ENCODE results near the gene EPS8L3. TPM values are rescaled to one million over a fixed set of nuclear protein-coding genes. Genes with fewer than 3 reads are reported as not detected.

The EPS8L3 gene
- total and polyA plus RNA-seq, 10 of the 15 experiments (the other 5 are each of a cell fraction or from before 2014, with no cell fraction given), result not detected

DNA sequence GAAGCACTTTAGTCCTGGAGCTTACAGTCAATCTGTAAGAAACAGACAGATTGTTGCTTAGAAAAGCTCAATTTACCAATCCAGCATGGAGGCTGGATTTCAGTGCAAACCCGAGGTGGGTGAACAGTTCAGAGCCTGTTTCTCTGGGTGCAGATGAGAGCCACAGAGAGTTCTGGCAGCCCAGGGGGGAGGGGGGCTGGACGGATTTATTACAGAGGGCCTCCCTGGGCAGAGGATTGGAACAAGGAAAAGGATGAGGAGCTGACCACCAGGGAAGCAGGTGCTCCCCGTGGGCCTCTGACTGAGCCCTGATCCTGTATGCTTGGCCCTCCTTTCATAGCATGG, 38.0 kb upstream of the EPS8L3 start:
- CTCF ChIA-PET, result interaction anchor here (0.9 to 1.4 kb wide), 4 partner anchors 11 to 183 kb away, joined by 3 to 7 read pairs (median 3); partner anchors contain the start of gene AHCYL1

More for the DNA sequence above, 38.0 kb upstream of the EPS8L3 start:
- Histone ChIP-seq H2AFZ (ENCODE audit: control insufficient read depth, low read depth, low read length) (no peak overlapping the region), H3K4me1 (ENCODE audit: control insufficient read depth, insufficient read depth, low read length) (peaks cover 4% of the 10 kb centered on the region), H3K27me3 (replicated peaks in 1 of 2; ENCODE audit: control insufficient read depth in 2 of 2, insufficient read depth in 2 of 2, low read length in 1 of 2) (no peaks in the 10 kb centered on the region), H3K27ac (ENCODE audit: control insufficient read depth, insufficient read depth) (no peak overlapping the region), H4K20me1 (ENCODE audit: control insufficient read depth, insufficient read depth) (no peaks in the 10 kb centered on the region), H3K9me3 (replicated peaks; ENCODE audit: control insufficient read depth, insufficient read depth, low read length) (no peaks in the 10 kb centered on the region), H3K36me3 (ENCODE audit: control insufficient read depth in 2 of 2, insufficient read depth in 2 of 2, low read length in 1 of 2) (no peaks in the 10 kb centered on the region), H3K4me3 (no peak overlapping the region), H3K4me2 (ENCODE audit: control insufficient read depth, insufficient read depth) (no peak overlapping the region), H3K9ac (ENCODE audit: control insufficient read depth, insufficient read depth, low read length) (no peak overlapping the region), H3K79me2 (ENCODE audit: control insufficient read depth, insufficient read depth, low read length) (no peaks in the 10 kb centered on the region)
- ChIA-PET RAD21 (ENCODE audit: unreplicated experiment) (no interaction called here), POLR2A (no interaction called here), SMC1A (ENCODE audit: uncharacterized antibody, unreplicated experiment) (interaction anchor here (1.0 to 1.4 kb wide), 3 partner anchors 11 to 182 kb away, joined by 3 read pairs; no protein-coding TSS in a partner anchor)
- ATAC-seq (no peak), FAIRE-seq (no peak), DNase-seq (ENCODE audit: low read depth, low spot score) (no peak)
- 67% methylated on average over 3 of the region's 3 CpGs for WGBS (ENCODE audit: insufficient coverage, insufficient replicate concordance, low lambda C conversion rate, missing lambda C conversion rate)
- BruUV-seq (replicated peaks), result no TSS peak
- TF ChIP-seq, protein P1, sequence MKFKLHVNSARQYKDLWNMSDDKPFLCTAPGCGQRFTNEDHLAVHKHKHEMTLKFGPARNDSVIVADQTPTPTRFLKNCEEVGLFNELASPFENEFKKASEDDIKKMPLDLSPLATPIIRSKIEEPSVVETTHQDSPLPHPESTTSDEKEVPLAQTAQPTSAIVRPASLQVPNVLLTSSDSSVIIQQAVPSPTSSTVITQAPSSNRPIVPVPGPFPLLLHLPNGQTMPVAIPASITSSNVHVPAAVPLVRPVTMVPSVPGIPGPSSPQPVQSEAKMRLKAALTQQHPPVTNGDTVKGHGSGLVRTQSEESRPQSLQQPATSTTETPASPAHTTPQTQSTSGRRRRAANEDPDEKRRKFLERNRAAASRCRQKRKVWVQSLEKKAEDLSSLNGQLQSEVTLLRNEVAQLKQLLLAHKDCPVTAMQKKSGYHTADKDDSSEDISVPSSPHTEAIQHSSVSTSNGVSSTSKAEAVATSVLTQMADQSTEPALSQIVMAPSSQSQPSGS (IDR thresholded peaks at IDR 0.05; ENCODE audit: low read length), result no peak
- TF ChIP-seq EP300 (IDR thresholded peaks at IDR 0.05; ENCODE audit: borderline replicate concordance in 1 of 2, control insufficient read depth in 1 of 2, low read depth in 2 of 2, low read length in 2 of 2) (no peak), KDM1A (IDR thresholded peaks at IDR 0.05; ENCODE audit: borderline replicate concordance) (no peak), NR2C2 (IDR thresholded peaks at IDR 0.05; ENCODE audit: borderline replicate concordance, control insufficient read depth, insufficient read length, low read depth) (no peak), FOS (IDR thresholded peaks at IDR 0.05; ENCODE audit: borderline replicate concordance, extremely low read depth, insufficient read length) (no peak), KAT2A (conservative IDR thresholded peaks at IDR 0.05; ENCODE audit: control insufficient read depth, low read depth, low read length) (no peak), TBL1XR1 (IDR thresholded peaks at IDR 0.05; ENCODE audit: low read depth, low read length) (no peak), E2F8 (IDR thresholded peaks at IDR 0.05; ENCODE audit: low read depth, partially characterized antibody) (no peak), DPF2 (IDR thresholded peaks at IDR 0.05) (no peak), ZZZ3 (IDR thresholded peaks at IDR 0.05; ENCODE audit: control insufficient read depth, insufficient read length, low read depth) (no peak)
- TF ChIP-seq, protein P2, sequence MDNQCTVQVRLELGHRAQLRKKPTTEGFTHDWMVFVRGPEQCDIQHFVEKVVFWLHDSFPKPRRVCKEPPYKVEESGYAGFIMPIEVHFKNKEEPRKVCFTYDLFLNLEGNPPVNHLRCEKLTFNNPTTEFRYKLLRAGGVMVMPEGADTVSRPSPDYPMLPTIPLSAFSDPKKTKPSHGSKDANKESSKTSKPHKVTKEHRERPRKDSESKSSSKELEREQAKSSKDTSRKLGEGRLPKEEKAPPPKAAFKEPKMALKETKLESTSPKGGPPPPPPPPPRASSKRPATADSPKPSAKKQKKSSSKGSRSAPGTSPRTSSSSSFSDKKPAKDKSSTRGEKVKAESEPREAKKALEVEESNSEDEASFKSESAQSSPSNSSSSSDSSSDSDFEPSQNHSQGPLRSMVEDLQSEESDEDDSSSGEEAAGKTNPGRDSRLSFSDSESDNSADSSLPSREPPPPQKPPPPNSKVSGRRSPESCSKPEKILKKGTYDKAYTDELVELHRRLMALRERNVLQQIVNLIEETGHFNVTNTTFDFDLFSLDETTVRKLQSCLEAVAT (IDR thresholded peaks at IDR 0.05), result no peak
- TF ChIP-seq, protein P3, sequence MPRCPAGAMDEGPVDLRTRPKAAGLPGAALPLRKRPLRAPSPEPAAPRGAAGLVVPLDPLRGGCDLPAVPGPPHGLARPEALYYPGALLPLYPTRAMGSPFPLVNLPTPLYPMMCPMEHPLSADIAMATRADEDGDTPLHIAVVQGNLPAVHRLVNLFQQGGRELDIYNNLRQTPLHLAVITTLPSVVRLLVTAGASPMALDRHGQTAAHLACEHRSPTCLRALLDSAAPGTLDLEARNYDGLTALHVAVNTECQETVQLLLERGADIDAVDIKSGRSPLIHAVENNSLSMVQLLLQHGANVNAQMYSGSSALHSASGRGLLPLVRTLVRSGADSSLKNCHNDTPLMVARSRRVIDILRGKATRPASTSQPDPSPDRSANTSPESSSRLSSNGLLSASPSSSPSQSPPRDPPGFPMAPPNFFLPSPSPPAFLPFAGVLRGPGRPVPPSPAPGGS (IDR thresholded peaks at IDR 0.05; ENCODE audit: borderline replicate concordance, insufficient read depth, low read depth, low read length, poor library complexity, severe bottlenecking), result no peak
- intact Hi-C loops (cut with micrococcal nuclease; ENCODE audit: unreplicated experiment), result no loop called here
- in situ Hi-C loops (cut with MboI), result no loop called here

All from GM12878 (cell line).